ENCODE measurements around the gene NUCKS1.

The NUCKS1 gene

GRCh38 chr1:205750138-205751035 lies at the start of gene NUCKS1:
Gene NUCKS1 (minus strand): TSS chr1:205750182. CDS start chr1:205749973, 209 bp downstream.
- peak; percentile 97 for DNase-seq

GRCh38 chr1:205798577-205798976 lies 48.6 kb upstream of the NUCKS1 start:
- DNase-seq, result no peak

- no peak for DNase-seq
Observed at GRCh38 chr1:205797168-205797567, 47.2 kb upstream of the NUCKS1 start.

- DNase-seq, result no peak
Observed at GRCh38 chr1:205794011-205794730, 44.2 kb upstream of the NUCKS1 start.

GRCh38 chr1:205792961-205793673 lies 43.1 kb upstream of the NUCKS1 start:
- no peak for DNase-seq

- no peak for DNase-seq
Observed at GRCh38 chr1:205792481-205792881, 42.5 kb upstream of the NUCKS1 start.

GRCh38 chr1:205791568-205792180 lies 41.7 kb upstream of the NUCKS1 start:
- DNase-seq, result no peak

- no peak for DNase-seq
Observed at GRCh38 chr1:205787287-205787916, 37.4 kb upstream of the NUCKS1 start.

- no peak for DNase-seq
Observed at GRCh38 chr1:205786601-205787000, 36.6 kb upstream of the NUCKS1 start.

GRCh38 chr1:205785446-205785845 lies 35.5 kb upstream of the NUCKS1 start:
- no peak for DNase-seq

GRCh38 chr1:205783904-205784303 lies 33.9 kb upstream of the NUCKS1 start:
- DNase-seq, result no peak

- DNase-seq, result no peak
Observed at GRCh38 chr1:205783433-205783795, 33.4 kb upstream of the NUCKS1 start.

GRCh38 chr1:205782627-205783432 lies 32.8 kb upstream of the NUCKS1 start:
- DNase-seq, result no peak

GRCh38 chr1:205780335-205780734 lies 30.4 kb upstream of the NUCKS1 start:
- DNase-seq, result no peak

- DNase-seq, result no peak
Observed at GRCh38 chr1:205777994-205778393, 28.0 kb upstream of the NUCKS1 start.

- no peak for DNase-seq
Observed at GRCh38 chr1:205775717-205776056, 25.7 kb upstream of the NUCKS1 start.

- DNase-seq, result peak; percentile 61
Observed at GRCh38 chr1:205775015-205775716, 25.2 kb upstream of the NUCKS1 start, which contains the start of gene RAB29. Gene RAB29 (minus strand): TSS chr1:205775482. CDS start chr1:205774956, 526 bp downstream.

- no peak for DNase-seq
Observed at GRCh38 chr1:205774198-205775014, 24.4 kb upstream of the NUCKS1 start.

GRCh38 chr1:205772607-205773032 lies 22.6 kb upstream of the NUCKS1 start:
- no peak for DNase-seq

GRCh38 chr1:205770618-205771017 lies 20.6 kb upstream of the NUCKS1 start:
- no peak for DNase-seq
